Mononuclear cell (primary cell): ENCODE data around the gene DMRTC2. TPM values are rescaled to one million over a fixed set of nuclear protein-coding genes. Genes with fewer than 3 reads are reported as not detected.

Experiments used
- H3K27me3 ChIP-seq: 2 replicates; pipeline ENCODE4 v1.6.0; 2011; ENCODE audit warnings: low read length, control low read depth; ENCODE audit not compliant: insufficient read depth
- H3K4me1 ChIP-seq: 2 replicates; pipeline ENCODE4 v1.5.1; 2011; ENCODE audit warnings: mild to moderate bottlenecking, low read length, control low read depth; ENCODE audit not compliant: insufficient read depth
- H3K4me3 ChIP-seq: 2 replicates; pipeline ENCODE4 v1.5.1; 2011; ENCODE audit warnings: mild to moderate bottlenecking, low read length, moderate library complexity
- H3K9me3 ChIP-seq: 2 replicates; pipeline ENCODE4 v1.5.1; 2011; ENCODE audit warnings: low read depth, mild to moderate bottlenecking, control low read depth, low read length
- total RNA-seq: library from RNA; depleted of rRNA; stranded (reverse); fragments of >200 nt; gene quantifications from one replicate; pipeline ENCODE4 v1.2.3, GENCODE V29; 2012

DMRTC2 gene
- total RNA-seq, 1 donor, result not detected

GRCh38 chr19:41821003-41821735 is 23.7 kb upstream of the DMRTC2 start:
- Histone ChIP-seq H3K9me3 (no peaks in the 10 kb centered on the region), H3K4me1 (peaks cover 5% of the 10 kb centered on the region), H3K27me3 (peaks cover under 1% of the 10 kb centered on the region), H3K4me3 (no peak overlapping the region)

- Histone ChIP-seq H3K4me3 (no peak overlapping the region), H3K27me3 (no peaks in the 10 kb centered on the region), H3K9me3 (no peaks in the 10 kb centered on the region), H3K4me1 (no peaks in the 10 kb centered on the region)
Observed at GRCh38 chr19:41837981-41838708, 6.7 kb upstream of the DMRTC2 start.

GRCh38 chr19:41839211-41839610 is 5.6 kb upstream of the DMRTC2 start:
- Histone ChIP-seq H3K4me3 (no peak overlapping the region), H3K4me1 (no peaks in the 10 kb centered on the region), H3K27me3 (no peaks in the 10 kb centered on the region), H3K9me3 (no peaks in the 10 kb centered on the region)

- H3K9me3 ChIP-seq, result no peaks in the 10 kb centered on the region
- no peak overlapping the region for H3K4me3 ChIP-seq
- no peaks in the 10 kb centered on the region for H3K27me3 ChIP-seq
- no peaks in the 10 kb centered on the region for H3K4me1 ChIP-seq
Observed at GRCh38 chr19:41843371-41843770, 1.5 kb upstream of the DMRTC2 start.

- Histone ChIP-seq H3K4me1 (no peaks in the 10 kb centered on the region), H3K4me3 (no peak within 1 kb of the TSS), H3K9me3 (no peaks in the 10 kb centered on the region), H3K27me3 (no peaks in the 10 kb centered on the region)
Observed at GRCh38 chr19:41844601-41845000, 241 bp upstream of the DMRTC2 start, which contains the start of gene LYPD4. Gene LYPD4 (minus strand): TSS chr19:41844683. CDS start chr19:41839285, 5,398 bp downstream.

- Histone ChIP-seq H3K4me3 (no peak overlapping the region), H3K9me3 (no peaks in the 10 kb centered on the region), H3K27me3 (no peaks in the 10 kb centered on the region), H3K4me1 (no peaks in the 10 kb centered on the region)
Observed at GRCh38 chr19:41845051-41845590, 279 bp downstream of the DMRTC2 start.

- Histone ChIP-seq H3K4me1 (no peaks in the 10 kb centered on the region), H3K9me3 (no peaks in the 10 kb centered on the region), H3K27me3 (no peaks in the 10 kb centered on the region), H3K4me3 (no peak overlapping the region)
Observed at GRCh38 chr19:41847351-41848105, 2.7 kb downstream of the DMRTC2 start.

GRCh38 chr19:41848666-41849065 is 3.8 kb downstream of the DMRTC2 start:
- Histone ChIP-seq H3K9me3 (no peaks in the 10 kb centered on the region), H3K4me1 (no peaks in the 10 kb centered on the region), H3K27me3 (no peaks in the 10 kb centered on the region), H3K4me3 (no peak overlapping the region)

- Histone ChIP-seq H3K27me3 (no peaks in the 10 kb centered on the region), H3K4me3 (no peak overlapping the region), H3K9me3 (no peaks in the 10 kb centered on the region), H3K4me1 (no peaks in the 10 kb centered on the region)
Observed at GRCh38 chr19:41849067-41849466, 4.2 kb downstream of the DMRTC2 start.

GRCh38 chr19:41850381-41850780 is 5.5 kb downstream of the DMRTC2 start:
- Histone ChIP-seq H3K27me3 (no peaks in the 10 kb centered on the region), H3K4me1 (no peaks in the 10 kb centered on the region), H3K4me3 (no peak overlapping the region), H3K9me3 (no peaks in the 10 kb centered on the region)

GRCh38 chr19:41851456-41851855 is 6.6 kb downstream of the DMRTC2 start:
- Histone ChIP-seq H3K27me3 (no peaks in the 10 kb centered on the region), H3K9me3 (no peaks in the 10 kb centered on the region), H3K4me1 (no peaks in the 10 kb centered on the region), H3K4me3 (no peak overlapping the region)

GRCh38 chr19:41853344-41853743 is 8.5 kb downstream of the DMRTC2 start:
- H3K27me3 ChIP-seq, result no peaks in the 10 kb centered on the region
- no peaks in the 10 kb centered on the region for H3K9me3 ChIP-seq
- no peak overlapping the region for H3K4me3 ChIP-seq
- H3K4me1 ChIP-seq, result no peaks in the 10 kb centered on the region

GRCh38 chr19:41853768-41854167 is 8.9 kb downstream of the DMRTC2 start:
- Histone ChIP-seq H3K27me3 (no peaks in the 10 kb centered on the region), H3K9me3 (no peaks in the 10 kb centered on the region), H3K4me1 (no peaks in the 10 kb centered on the region), H3K4me3 (no peak overlapping the region)

GRCh38 chr19:41859213-41859617 is 14.4 kb downstream of the DMRTC2 start:
- H3K27me3 ChIP-seq, result no peaks in the 10 kb centered on the region
- H3K4me3 ChIP-seq, result peak overlapping the region; percentile 75
- no peaks in the 10 kb centered on the region for H3K9me3 ChIP-seq
- H3K4me1 ChIP-seq, result peaks cover 36% of the 10 kb centered on the region
